IPS-20b (cell line): ENCODE data around the gene PRR30.
A peak's percentile ranks its signal among the peaks of the same experiment; 100 is the strongest.
"Not testable (repeated sequence)": the region's sequence is repeated elsewhere in the genome, so short reads cannot be mapped to it uniquely, and the experiment has no call there.

ENCODE experiments used
- H3K27ac ChIP-seq: one replicate; pipeline ENCODE4 v1.5.1; 2013; ENCODE audit warnings: low read length
- H3K27me3 ChIP-seq: 2 replicates; pipeline ENCODE4 v1.6.1; 2013; ENCODE audit warnings: mild to moderate bottlenecking, low read length, inconsistent platforms; ENCODE audit not compliant: insufficient read depth
- H3K36me3 ChIP-seq: 2 replicates; pipeline ENCODE4 v1.6.1; 2013; ENCODE audit warnings: low read depth, mild to moderate bottlenecking, inconsistent platforms, low read length, moderate library complexity; ENCODE audit not compliant: insufficient read depth
- H3K4me1 ChIP-seq: 2 replicates; pipeline ENCODE4 v1.6.1; 2013; ENCODE audit warnings: mild to moderate bottlenecking, control low read depth, inconsistent platforms, low read length, moderate library complexity; ENCODE audit not compliant: insufficient read depth
- H3K4me3 ChIP-seq: 2 replicates; pipeline ENCODE4 v1.5.1; 2013; ENCODE audit warnings: mild to moderate bottlenecking, low read length, inconsistent platforms
- H3K9ac ChIP-seq: 2 replicates; pipeline ENCODE4 v1.6.1; 2013; ENCODE audit warnings: low read depth, mild to moderate bottlenecking, inconsistent platforms, low read length, moderate library complexity
- H3K9me3 ChIP-seq: 2 replicates; pipeline ENCODE4 v1.6.1; 2013; ENCODE audit warnings: mild to moderate bottlenecking, low read depth, low read length, inconsistent platforms; ENCODE audit not compliant: insufficient read depth

Gene PRR30

GRCh38 chr2:27123302-27124150 lies 15.7 kb downstream of the PRR30 start, which contains the start of gene ABHD1:
Gene ABHD1 (plus strand): TSS chr2:27123815. CDS start chr2:27123949, 134 bp downstream.
- Histone ChIP-seq H3K4me3 (peak within 1 kb of the TSS; percentile 74), H3K9ac (peak within 1 kb of the TSS; percentile 58; the same call in 1 of the 2 replicates), H3K9me3 (no peaks in the 10 kb centered on the region; the same call in 1 of the 2 replicates), H3K36me3 (no peaks in the 10 kb centered on the region), H3K4me1 (no peaks in the 10 kb centered on the region; the same call in 1 of the 2 replicates), H3K27me3 (peaks cover 62% of the 10 kb centered on the region), H3K27ac (no peak within 1 kb of the TSS)

- Histone ChIP-seq H3K4me1 (no peaks in the 10 kb centered on the region; the same call in 1 of the 2 replicates), H3K27me3 (peaks cover 69% of the 10 kb centered on the region), H3K9ac (no peak overlapping the region), H3K36me3 (no peaks in the 10 kb centered on the region), H3K27ac (no peak overlapping the region), H3K4me3 (no peak overlapping the region), H3K9me3 (no peaks in the 10 kb centered on the region; the same call in 1 of the 2 replicates)
Observed at GRCh38 chr2:27122791-27123190, 16.4 kb downstream of the PRR30 start.

DNA sequence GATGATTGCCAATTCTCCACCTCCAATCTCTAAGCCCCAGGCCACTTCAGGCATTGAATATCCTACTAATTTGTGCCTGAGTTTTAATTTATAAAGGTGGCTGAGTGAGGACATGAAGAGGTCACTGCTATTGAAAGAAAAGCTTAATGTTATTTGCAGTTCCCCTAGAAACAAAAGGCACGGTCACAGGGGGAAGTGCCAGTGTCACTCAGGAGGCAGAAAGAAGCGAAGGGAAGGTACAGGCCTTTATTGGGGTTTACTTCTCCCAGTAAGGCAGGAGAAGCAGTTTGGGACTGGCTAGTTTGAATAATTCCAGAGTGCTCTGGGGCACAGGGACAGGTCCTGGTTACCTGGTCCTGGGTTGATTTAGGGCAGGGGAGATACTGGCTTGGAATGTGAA lies 17.3 kb downstream of the PRR30 start:
- Histone ChIP-seq H3K27me3 (peaks cover 78% of the 10 kb centered on the region), H3K27ac (no peak overlapping the region), H3K4me1 (no peaks in the 10 kb centered on the region; the same call in 1 of the 2 replicates), H3K9me3 (no peaks in the 10 kb centered on the region; the same call in 1 of the 2 replicates), H3K36me3 (no peaks in the 10 kb centered on the region), H3K9ac (no peak overlapping the region), H3K4me3 (no peak overlapping the region)

- H3K4me1 ChIP-seq, H3K27ac ChIP-seq, H3K9me3 ChIP-seq, H3K36me3 ChIP-seq: not testable (repeated sequence)
- Histone ChIP-seq H3K9ac (peak overlapping the region; percentile 30; the same call in 1 of the 2 replicates), H3K4me3 (peak overlapping the region; percentile 72), H3K27me3 (peaks cover 80% of the 10 kb centered on the region)
Observed at GRCh38 chr2:27119330-27119670, 19.9 kb downstream of the PRR30 start.

DNA sequence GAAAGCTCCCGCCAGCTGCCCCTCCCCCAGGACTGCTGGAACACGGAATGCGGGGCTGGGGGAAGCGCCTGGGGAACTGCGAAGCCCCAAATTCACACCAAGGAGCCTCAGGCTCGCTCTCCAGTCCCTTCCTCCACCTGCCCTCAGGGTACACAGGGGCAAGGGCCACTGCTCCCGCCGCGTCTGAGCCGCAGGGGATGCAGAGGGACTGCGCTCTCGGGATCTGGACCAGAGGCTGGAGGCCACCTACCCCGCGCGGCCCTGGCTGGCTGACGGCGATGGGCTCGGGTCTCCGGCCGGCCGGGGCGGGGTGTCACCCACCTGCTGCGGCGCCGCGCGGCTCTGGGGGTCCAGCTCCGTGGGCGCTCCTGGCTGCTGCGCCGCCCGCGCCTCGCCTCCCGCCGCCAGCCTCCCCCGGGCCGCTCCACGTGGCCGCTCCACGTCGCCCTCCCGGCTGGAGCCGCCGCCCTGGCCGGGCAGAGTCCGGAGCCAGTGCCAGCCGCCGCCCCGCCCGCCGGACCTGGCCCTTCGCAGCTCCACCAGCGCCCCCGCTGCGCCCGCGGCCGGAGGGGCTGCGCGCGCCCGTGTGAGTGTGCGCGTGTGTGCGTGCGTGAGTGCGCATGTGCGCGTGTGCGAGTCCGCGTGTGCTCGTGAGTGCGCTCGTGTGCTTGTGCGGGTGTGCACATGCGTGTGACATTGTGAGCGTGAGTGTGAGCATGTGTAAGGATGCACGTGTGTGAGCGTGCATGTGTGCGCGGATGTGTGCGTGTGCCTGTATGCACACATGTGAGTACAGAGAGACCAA lies 20.5 kb downstream of the PRR30 start, which contains the start of gene CGREF1:
Gene CGREF1, minus strand, starts transcription at position 604 of the 805 bp plus-strand sequence. CDS start 14,762 bp downstream, outside the sequence.
- peak within 1 kb of the TSS; percentile 72 for H3K4me3 ChIP-seq
- no peaks in the 10 kb centered on the region; the same call in 1 of the 2 replicates for H3K9me3 ChIP-seq
- H3K9ac ChIP-seq = peak within 1 kb of the TSS; percentile 30; the same call in 1 of the 2 replicates
- peaks cover 76% of the 10 kb centered on the region for H3K27me3 ChIP-seq
- H3K4me1 ChIP-seq = no peaks in the 10 kb centered on the region; the same call in 1 of the 2 replicates
- no peak within 1 kb of the TSS for H3K27ac ChIP-seq
- no peaks in the 10 kb centered on the region for H3K36me3 ChIP-seq

DNA sequence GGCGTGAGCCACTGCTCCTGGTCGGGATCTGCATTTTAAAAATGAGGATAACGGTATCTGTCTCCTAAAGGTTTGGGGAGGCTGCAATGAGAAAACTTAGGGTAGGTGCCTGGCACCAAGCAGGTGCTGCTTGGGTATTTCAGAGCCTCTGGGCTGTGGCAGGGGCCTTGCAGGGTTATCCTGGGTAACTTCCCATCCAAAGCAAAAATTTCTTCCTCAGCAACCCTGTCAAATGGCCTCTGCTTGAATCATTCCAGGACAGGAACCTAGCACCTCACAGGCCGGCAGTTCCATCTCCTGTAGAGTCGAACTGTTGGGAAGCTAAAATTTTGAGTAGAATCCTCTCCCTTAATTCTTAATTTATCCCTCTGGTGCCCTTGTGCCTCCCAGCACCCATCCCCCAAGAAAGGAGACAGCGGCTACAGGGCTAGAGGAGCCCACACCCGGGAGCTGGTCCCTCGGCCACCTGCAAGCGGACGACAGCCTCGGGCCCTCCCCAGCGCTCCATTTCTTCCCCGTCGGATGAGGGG lies 21.1 kb downstream of the PRR30 start:
- H3K9ac ChIP-seq = no peak overlapping the region
- H3K27ac ChIP-seq = no peak overlapping the region
- peak overlapping the region; percentile 72 for H3K4me3 ChIP-seq
- H3K36me3 ChIP-seq = no peaks in the 10 kb centered on the region
- peaks cover 71% of the 10 kb centered on the region for H3K27me3 ChIP-seq
- H3K4me1 ChIP-seq = no peaks in the 10 kb centered on the region; the same call in 1 of the 2 replicates
- no peaks in the 10 kb centered on the region; the same call in 1 of the 2 replicates for H3K9me3 ChIP-seq

- Histone ChIP-seq H3K27ac (no peak overlapping the region), H3K4me3 (no peak overlapping the region), H3K9ac (no peak overlapping the region), H3K27me3 (peaks cover 45% of the 10 kb centered on the region), H3K36me3 (no peaks in the 10 kb centered on the region), H3K9me3 (no peaks in the 10 kb centered on the region; the same call in 1 of the 2 replicates), H3K4me1 (no peaks in the 10 kb centered on the region; the same call in 1 of the 2 replicates)
Observed at GRCh38 chr2:27115519-27115918, 23.7 kb downstream of the PRR30 start.

DNA sequence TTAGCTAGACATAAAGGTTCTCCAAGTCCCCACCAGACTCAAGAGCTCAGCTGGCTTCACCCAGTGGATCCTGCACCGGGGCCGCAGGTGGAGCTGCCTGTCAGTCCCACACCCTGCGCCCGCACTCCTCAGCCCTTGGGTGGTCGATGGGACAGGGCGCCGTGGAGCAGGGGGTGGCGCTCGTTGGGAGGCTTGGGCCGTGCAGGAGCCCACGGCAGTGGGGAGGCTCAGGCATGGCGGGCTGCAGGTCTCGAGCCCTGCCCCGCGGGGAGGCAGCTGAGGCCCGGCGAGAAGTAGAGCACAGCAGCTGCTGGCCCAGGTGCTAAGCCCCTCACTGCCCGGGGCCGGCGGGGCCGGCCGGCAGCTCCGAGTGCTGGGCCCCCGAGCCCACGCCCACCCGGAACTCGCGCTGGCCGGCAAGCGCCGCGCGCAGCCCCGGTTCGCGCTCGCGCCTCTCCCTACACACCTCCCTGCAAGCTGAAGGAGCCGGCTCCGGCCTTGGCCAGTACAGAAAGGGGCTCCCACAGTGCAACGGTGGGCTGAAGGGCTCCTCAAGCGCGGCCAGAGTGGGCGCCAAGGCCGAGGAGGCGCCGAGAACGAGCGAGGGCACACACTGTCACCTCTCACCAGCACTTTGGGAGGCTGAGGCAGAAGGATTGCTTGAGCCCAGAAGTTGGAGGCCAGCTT lies 27.7 kb downstream of the PRR30 start:
- H3K4me1 ChIP-seq, H3K9me3 ChIP-seq, H3K9ac ChIP-seq, H3K27me3 ChIP-seq, H3K27ac ChIP-seq, H3K4me3 ChIP-seq, H3K36me3 ChIP-seq: not testable (repeated sequence)

DNA sequence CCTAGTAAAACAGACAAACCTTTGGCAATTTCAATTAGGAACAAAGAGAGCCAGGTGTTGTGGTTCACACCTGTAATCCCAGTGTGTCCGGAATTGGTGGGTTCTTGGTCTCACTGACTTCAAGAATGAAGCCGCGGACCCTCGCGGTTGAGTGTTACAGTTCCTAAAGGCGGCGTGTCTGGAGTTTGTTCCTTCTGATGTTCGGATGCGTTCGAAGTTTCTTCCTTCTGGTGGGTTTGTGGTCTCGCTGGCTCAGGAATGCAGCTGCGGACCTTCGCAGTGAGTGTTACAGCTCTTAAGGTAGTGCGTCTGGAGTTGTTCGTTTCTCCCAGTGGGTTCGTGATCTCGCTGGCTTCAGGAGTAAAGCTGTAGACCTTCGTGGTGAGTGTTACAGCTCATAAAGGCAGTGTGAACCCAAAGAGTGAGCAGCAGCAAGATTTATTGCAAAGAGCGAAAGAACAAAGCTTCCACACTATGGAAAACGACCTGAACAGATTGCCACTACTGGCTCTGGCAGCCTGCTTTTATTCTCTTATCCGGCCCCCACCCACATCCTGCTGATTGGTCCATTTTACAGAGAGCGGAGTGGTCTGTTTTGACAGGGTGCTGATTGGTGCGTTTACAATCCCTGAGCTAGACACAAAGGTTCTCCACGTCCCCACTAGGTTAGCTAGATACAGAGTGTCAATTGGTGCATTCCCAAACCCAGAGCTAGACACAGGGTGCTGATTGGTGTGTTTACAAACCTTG lies 28.4 kb downstream of the PRR30 start:
- H3K27me3 ChIP-seq, H3K9ac ChIP-seq, H3K4me1 ChIP-seq, H3K9me3 ChIP-seq, H3K27ac ChIP-seq, H3K36me3 ChIP-seq, H3K4me3 ChIP-seq: not testable (repeated sequence)

DNA sequence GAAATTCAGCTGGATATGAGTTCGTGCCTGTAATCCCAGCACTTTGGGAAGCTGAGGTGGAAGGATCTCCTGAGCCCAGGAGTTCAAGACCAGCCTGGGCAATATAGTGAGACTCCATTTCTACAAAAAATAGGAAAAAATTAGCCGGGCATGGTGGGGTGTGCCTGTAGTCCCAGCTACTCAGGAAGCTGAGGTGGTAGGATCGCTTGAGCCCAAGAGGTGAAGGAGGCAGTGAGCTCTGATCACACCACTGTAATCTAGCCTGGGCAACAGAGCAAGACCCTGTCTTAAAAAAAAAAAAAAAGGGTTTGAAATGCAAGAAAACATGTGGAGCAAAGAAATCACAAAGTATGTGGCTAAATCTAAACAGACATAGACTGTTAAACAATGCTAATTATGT lies 30.1 kb downstream of the PRR30 start:
- Histone ChIP-seq H3K27ac (no peak overlapping the region), H3K4me1 (no peaks in the 10 kb centered on the region), H3K9ac (no peak overlapping the region), H3K4me3 (no peak overlapping the region), H3K27me3 (no peaks in the 10 kb centered on the region), H3K36me3 (no peaks in the 10 kb centered on the region), H3K9me3 (no peaks in the 10 kb centered on the region)
